GM12864 (cell line): ENCODE measurements around the gene GLB1L2.
A peak's percentile ranks its signal among the peaks of the same experiment; 100 is the strongest.

Source experiments
- DNase-seq: peaks from one replicate; pipeline ENCODE4 v3.0.0-alpha.2; 2011; ENCODE audit warnings: low read depth
- H3K4me3 ChIP-seq: 2 replicates; pipeline ENCODE4 v1.5.1; 2011; ENCODE audit warnings: mild to moderate bottlenecking, low read depth, low read length, control low read depth
- TF ChIP-seq, protein P1 (sequence below): IDR thresholded peaks from 2 replicates; pipeline ENCODE4 v1.5.1; 2011; ENCODE audit warnings: low read depth, mild to moderate bottlenecking, moderate library complexity, low read length, control low read depth, inconsistent platforms; ENCODE audit errors: missing control alignments

The GLB1L2 gene

DNA sequence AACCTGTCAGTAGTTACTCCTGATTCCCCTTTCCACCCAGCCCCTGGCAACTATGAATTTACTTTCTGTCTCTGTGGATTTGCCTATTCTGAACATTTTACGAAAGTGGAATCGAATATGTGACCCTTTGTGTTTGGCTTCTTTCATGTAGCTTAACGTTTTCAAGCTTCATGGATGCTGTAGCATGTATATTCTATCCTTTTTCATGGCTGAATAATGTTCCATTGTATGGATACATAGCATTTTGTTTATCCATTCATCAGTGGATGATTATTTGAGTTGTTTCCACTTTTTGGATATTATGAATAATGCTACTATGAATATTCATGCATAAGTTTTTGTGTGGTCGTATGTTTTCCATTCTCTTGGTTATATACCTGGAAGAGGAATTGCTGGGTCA is 9.2 kb upstream of the GLB1L2 start:
- TF ChIP-seq, protein P1, sequence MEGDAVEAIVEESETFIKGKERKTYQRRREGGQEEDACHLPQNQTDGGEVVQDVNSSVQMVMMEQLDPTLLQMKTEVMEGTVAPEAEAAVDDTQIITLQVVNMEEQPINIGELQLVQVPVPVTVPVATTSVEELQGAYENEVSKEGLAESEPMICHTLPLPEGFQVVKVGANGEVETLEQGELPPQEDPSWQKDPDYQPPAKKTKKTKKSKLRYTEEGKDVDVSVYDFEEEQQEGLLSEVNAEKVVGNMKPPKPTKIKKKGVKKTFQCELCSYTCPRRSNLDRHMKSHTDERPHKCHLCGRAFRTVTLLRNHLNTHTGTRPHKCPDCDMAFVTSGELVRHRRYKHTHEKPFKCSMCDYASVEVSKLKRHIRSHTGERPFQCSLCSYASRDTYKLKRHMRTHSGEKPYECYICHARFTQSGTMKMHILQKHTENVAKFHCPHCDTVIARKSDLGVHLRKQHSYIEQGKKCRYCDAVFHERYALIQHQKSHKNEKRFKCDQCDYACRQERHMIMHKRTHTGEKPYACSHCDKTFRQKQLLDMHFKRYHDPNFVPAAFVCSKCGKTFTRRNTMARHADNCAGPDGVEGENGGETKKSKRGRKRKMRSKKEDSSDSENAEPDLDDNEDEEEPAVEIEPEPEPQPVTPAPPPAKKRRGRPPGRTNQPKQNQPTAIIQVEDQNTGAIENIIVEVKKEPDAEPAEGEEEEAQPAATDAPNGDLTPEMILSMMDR: no peak
- no peak for DNase-seq
- no peak overlapping the region for H3K4me3 ChIP-seq

DNA sequence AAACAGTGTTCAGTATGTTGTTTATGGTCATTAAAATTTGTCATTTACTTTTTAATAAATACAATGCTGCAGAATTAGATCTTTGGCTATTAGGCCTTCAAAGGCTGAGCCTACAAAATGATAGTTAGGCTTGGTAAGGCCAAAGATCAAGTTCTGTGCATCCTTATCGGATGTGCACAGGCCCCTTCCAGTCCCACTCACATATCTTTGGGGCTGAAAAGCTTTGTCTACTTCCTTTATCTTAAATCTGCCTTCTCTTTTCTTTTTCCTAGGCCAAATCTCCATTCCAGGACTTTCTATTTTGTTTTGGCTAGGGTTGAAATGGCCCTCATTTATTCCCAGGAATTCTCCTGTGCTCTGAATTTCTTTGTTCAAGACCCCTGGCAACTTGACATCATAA is 3.4 kb upstream of the GLB1L2 start:
- TF ChIP-seq, protein P1: no peak
- no peak overlapping the region for H3K4me3 ChIP-seq
- no peak for DNase-seq

DNA sequence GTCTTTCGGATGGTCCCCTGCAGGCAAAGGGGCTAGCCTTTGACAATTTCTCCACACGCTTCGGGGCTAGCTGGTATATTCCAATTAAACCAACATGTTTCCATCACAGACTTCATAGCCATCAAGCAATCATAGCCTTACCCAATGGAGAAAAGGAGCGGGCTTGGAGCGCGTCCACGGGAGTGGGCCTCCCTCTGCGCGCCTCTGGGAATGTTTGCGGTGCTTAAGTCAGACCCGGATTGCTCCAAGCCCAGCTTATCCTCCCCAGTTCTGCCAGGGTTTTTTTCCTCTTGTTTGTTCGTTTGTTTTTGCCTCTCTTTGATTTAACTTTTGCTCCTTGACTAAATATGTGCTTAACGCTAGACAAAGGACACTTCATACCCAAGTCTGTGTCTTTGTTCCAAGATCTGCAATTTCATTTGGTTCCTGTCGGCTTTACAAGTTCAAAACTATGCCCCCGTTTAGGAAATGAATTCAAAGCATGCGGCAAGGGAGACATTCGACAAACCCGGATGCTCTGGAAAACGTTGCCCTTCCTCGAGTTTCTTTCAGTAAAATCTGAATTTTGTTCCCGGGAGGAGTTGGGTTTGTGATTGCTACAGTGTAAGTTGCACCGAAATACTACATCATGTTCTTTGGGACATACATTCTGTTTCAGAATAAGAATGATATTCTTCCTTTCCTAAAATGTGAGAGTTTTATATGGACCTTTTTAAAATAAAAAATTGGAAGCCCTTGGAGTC is 1.0 kb upstream of the GLB1L2 start:
- no peak for DNase-seq
- H3K4me3 ChIP-seq: no peak overlapping the region; the same call in 1 of the 2 replicates
- TF ChIP-seq, protein P1: no peak

DNA sequence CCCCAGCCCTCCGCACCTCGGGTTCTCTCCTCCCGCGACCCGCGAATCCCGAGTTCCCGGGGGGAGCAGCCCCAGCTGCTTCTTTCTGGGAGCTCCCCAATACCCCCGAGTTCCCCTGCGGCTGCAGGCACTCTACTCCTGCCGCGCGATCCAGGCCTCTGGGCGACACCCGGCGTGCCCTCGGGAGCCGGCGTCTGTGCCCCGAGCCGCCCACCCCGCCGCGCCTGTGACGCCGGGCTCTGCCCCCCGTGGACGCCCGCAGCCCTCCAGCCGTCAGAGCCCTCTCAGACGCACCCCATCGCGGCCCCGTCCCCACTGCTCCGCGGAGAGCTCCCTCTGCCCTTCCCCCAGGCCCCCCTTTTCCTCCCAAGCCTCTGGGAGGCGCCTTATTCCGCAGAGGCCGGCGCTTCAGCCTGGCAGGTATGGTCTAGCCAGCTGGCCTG is 422 bp downstream of the GLB1L2 start:
- DNase-seq: no peak
- H3K4me3 ChIP-seq: peak overlapping the region; percentile 68
- TF ChIP-seq, protein P1: no peak

DNA sequence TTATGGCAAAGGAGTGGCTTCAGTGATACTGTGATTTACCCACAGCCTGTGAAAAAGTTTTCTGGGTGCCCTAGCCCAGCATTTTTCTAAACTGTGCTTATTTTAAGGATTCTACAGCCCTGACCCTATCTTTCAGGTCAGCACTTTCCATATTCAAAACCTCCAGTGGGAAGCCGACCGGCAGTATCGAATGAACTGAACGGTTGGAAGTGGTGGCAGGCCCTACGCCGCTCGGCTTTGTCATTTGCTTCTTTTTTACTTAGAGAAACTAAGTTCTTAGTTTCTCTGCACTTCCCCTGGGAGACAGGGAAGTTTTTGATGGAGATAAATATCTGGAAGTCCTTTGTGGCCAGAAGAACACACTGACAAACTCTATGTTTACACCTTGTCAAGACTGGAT is 994 bp downstream of the GLB1L2 start:
- peak overlapping the region; percentile 68 for H3K4me3 ChIP-seq
- TF ChIP-seq, protein P1: no peak
- DNase-seq: no peak

DNA sequence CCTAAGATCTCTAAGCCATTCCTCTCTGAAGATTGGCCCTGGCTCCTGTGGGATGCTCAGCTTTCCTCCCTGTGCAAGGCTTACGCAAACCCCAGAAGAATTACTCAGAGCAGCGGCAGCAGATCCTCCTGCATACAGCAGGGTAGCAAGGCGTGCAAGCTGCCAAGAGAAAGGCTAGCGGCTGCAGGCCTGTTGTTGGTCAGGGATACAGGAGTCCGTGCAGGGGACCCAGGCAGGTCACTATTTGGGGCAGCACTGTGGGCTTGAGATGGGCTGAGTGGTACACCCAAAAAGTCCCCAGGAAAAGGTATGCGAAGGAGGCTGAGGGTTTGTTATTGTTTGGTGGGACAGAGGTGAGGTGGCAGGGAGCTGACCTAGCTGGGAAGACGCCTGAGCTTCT is 1.5 kb downstream of the GLB1L2 start:
- no peak overlapping the region for H3K4me3 ChIP-seq
- no peak for DNase-seq
- TF ChIP-seq, protein P1: no peak

DNA sequence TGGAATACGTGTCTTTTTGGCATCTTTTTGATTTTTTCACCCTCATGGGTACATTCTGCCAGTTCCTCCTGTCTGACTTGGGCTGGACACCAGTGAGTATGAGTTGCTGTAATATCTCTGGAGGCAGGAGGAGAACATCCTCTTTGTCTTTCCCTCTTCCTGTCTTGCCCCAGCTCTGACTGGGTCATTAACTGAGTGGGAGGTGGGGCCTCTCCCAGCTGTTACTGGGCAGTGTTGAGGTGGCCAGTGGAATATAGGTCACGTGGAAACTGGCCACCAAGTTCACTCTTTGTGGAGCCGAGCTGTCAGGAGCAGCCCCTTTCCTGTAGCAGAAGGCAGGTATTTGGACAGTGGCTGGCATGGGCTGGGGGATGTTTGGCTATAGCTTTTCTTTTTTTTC is 2.2 kb downstream of the GLB1L2 start:
- TF ChIP-seq, protein P1: no peak
- no peak for DNase-seq
- H3K4me3 ChIP-seq: no peak overlapping the region
